ENCODE data around the gene ERC2. TPM values are rescaled to one million over a fixed set of nuclear protein-coding genes. Genes with fewer than 3 reads are reported as not detected.

The ERC2 gene
- polyA plus RNA-seq, 5 donors = 1.4 to 3.0 (median 2.1) TPM

DNA sequence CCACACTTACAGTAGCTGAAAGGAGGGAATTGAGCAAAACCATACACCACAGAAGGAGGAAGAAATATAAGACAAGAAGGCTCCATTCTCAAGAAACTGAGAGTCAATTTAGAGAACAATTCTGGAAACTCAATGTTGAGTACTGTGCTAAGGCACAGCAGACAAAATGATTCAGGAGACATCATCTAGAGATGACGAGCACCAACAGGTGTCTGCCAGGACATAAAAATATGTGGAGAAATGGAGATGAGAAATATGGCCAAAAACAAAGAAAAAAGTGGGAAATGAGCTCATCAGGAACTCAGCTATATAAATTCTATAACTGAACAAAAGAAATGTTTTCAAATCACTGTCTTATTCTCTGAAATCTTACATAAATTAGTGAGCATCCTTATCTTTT is 343.7 kb downstream of the ERC2 start:
- DNase-seq = no peak

DNA sequence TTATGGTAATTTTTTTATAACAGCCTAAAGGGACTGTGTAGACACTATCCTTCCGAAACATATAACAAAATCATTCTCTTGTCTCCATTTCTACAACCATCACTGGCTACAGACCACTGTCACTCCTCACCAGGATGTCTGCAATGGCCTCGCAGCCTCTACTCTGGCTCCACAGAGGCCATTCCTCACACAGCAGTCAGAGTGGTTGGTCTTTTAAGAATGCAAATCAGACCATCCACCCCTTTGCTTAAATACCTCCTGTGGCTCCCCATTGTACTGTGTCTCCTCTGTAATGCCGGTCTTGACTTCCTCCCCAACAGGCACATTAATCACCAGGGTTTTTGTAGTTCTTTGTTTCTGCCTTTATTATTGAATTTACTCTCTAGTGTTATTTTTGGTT is 344.8 kb downstream of the ERC2 start:
- no peak for DNase-seq

- no peak for DNase-seq
These were observed 345.4 kb downstream of the ERC2 start for GRCh38 chr3:56122911-56123310.

- DNase-seq = no peak
These were observed 346.6 kb downstream of the ERC2 start for GRCh38 chr3:56121716-56122115.

- peak; percentile 23 to 34 for DNase-seq
These were observed 348.5 kb downstream of the ERC2 start for GRCh38 chr3:56119575-56120349.

GRCh38 chr3:56118968-56119367 is 349.3 kb downstream of the ERC2 start:
- no peak for DNase-seq

DNA sequence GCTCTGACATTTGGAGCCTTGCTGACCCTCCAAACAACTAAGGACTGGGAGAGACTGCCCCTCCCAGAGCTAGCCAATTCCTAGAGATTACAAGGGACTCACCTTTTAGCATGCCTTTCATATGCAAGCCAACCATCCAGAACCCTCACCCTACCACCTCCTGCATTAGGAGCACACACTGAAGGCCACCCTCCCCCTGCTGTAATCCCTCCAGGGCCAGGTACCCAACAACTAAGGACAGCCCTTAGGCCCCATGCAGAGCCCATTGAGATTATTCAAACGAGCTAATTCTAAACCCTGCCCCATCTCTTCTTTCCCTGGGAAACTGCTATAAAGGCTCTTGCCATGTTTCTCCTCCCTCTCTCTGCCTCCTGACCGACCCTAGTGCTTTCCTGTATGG is 352.6 kb downstream of the ERC2 start:
- no peak for DNase-seq

GRCh38 chr3:56115199-56115598 is 353.1 kb downstream of the ERC2 start:
- no peak for DNase-seq

DNA sequence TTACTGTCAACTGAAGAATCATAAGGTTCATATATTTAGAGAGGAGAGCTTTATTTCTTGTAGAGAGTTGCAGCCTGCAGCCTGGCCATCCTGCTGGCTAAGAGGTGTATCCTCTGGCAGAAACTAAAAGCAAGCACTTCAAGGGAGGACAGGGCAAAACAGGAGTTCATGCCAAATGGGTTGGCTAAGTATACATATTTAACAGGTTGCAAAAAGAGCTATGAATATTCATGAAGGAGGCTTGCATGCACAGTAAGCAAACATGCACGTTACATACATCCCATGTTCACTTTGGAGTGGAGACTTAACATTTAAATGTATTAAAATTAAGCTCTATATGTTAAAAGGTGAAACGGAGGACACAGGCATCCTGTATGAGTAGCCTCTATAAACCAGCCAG is 354.4 kb downstream of the ERC2 start:
- DNase-seq = no peak

- DNase-seq = no peak
These were observed 355.0 kb downstream of the ERC2 start for GRCh38 chr3:56113231-56113630.

DNA sequence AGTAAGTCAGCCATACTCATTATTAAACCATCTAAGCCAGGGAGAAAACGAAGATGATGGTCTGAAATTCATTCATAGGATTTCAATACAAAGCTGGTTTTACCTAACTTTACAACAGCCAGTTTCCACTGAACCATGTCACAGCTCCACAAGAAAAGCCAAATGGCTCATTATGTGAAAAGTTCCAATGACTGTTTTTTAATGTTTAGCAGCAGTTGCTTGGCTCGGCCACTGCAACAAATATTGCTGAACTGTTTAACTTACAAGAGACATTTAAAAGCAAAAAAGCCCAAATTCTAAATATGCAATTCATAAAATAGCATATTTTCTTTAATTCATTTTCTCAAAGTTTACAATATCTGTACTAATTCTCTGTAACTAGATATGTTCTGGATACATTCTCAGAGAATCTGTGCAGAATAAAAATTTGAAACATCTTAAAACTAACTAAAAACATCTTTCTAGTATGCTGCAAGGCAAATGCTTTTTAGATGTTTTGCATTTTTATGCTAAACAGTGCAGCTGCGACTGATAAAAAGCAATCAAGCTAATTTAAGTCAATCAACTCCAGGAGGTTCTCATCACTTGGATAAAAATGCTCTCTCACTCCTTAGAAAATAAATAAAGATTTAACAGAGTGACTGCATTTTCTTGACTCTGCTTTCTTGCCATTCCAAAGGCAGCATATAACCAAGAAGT is 356.5 kb downstream of the ERC2 start:
- DNase-seq = peak; percentile 14 to 31

DNA sequence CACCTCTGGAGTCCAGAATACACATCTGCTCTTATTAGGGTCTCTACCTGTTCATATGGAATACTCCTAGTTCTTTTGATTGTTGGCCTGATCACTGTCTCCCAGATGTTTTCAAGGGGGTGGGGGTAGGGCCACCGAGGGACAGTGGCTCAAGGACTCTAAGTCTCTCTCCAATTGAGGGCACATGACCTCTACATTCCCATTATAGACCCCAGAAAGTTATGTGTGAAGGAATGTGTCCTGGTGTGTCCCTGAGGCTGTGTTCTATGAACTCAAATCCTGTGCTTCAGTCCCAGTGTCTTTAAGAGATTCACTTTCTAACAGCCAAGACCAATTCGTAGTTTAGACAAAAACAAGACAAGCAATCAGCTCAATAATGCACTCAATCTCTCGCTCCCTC is 357.4 kb downstream of the ERC2 start:
- DNase-seq = no peak

GRCh38 chr3:56107157-56107556 is 361.1 kb downstream of the ERC2 start:
- no peak for DNase-seq

GRCh38 chr3:56102032-56102431 is 366.2 kb downstream of the ERC2 start:
- DNase-seq = no peak

GRCh38 chr3:56101576-56101975 is 366.7 kb downstream of the ERC2 start:
- DNase-seq = no peak

DNA sequence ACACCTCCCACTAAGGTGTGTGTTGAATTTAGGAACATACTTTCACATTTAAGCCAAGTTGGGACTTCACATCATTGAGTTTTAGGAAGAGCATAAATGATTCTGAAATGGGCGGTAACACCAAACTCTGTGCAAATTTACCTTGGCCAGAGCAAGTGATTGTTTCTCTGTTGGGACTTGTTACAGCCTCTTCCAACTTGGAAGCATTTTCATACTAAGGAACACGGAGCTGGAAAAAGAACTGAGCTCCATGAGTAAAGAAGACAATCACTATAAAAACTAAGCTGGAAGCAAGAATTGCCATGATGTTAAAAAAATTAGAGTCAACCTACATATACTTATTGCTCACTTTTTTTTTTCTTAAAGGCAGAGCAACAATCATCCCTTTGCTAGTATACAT is 371.3 kb downstream of the ERC2 start:
- DNase-seq = no peak

DNA sequence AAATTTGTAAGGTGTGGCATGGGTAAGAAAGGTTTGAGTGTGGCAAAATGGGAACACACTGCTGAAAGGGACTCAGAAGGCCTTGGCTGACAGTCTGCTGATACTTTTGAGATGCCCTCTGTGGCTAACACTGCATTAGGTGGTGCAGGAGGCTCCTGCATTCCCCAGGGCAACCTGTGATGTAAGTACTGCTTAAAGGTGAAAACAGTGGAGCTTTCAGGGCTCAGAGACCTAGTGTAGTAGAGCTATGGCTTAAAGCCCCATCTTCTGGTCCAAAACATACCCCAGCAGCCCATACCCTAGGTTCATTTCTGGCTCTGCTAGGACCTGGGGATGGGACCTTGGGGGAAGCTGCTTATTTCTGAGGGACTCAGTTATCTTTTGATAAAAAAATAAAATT is 374.1 kb downstream of the ERC2 start:
- DNase-seq = no peak

GRCh38 chr3:56089739-56090138 is 378.5 kb downstream of the ERC2 start:
- no peak for DNase-seq

GRCh38 chr3:56087451-56088053 is 380.7 kb downstream of the ERC2 start:
- DNase-seq = peak in 1 of 2 donors; percentile 6

- no peak for DNase-seq
These were observed 381.9 kb downstream of the ERC2 start for GRCh38 chr3:56086355-56086754.

- no peak for DNase-seq
These were observed 387.0 kb downstream of the ERC2 start for GRCh38 chr3:56081246-56081645.

DNA sequence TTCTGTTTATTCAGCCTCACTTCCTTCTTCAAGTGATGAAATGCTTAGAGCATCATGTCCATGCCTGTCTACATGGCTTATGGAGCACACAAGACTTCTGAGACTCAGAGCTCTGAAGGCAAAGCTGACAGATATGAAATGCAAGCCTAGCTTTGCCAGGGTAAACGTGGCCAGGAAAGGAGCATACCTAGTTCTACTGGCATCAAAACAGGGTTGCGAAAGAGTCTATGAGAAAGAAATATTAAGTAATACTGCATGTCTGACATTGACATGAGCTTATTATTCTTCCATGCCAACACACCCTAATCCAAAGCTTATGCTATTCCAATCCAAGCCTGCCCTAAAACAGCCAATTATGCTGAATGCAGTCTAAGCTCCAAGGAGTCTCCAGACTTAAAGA is 391.5 kb downstream of the ERC2 start:
- DNase-seq = no peak

GRCh38 chr3:56075089-56075488 is 393.2 kb downstream of the ERC2 start:
- DNase-seq = no peak
